CD4-positive, alpha-beta T cell treated with Interleukin-4 for 4 hours (primary cell): ENCODE results near the gene COQ8A.

Source experiments
- DNase-seq: peaks from one replicate; pipeline ENCODE4 v3.0.0-alpha.2; 2020

Gene COQ8A

GRCh38 chr1:226974544-226975258, 34.6 kb downstream of the COQ8A start:
- DNase-seq: no peak

GRCh38 chr1:226975259-226976250, 35.5 kb downstream of the COQ8A start:
- no peak for DNase-seq

- no peak for DNase-seq
Observed at GRCh38 chr1:226976276-226976977, 36.3 kb downstream of the COQ8A start.

GRCh38 chr1:226976978-226977642, 37.0 kb downstream of the COQ8A start:
- no peak for DNase-seq

GRCh38 chr1:226977643-226978431, 37.7 kb downstream of the COQ8A start:
- DNase-seq: no peak

GRCh38 chr1:226978432-226979114, 38.5 kb downstream of the COQ8A start:
- no peak for DNase-seq

- no peak for DNase-seq
Observed at GRCh38 chr1:226979115-226979516, 39.0 kb downstream of the COQ8A start.

GRCh38 chr1:226979517-226980121, 39.5 kb downstream of the COQ8A start:
- DNase-seq: no peak

GRCh38 chr1:226980122-226980560, 40.0 kb downstream of the COQ8A start:
- DNase-seq: no peak

- no peak for DNase-seq
Observed at GRCh38 chr1:226980565-226981385, 40.7 kb downstream of the COQ8A start.

- no peak for DNase-seq
Observed at GRCh38 chr1:226981386-226981817, 41.3 kb downstream of the COQ8A start.

GRCh38 chr1:226981838-226982237, 41.7 kb downstream of the COQ8A start:
- DNase-seq: no peak

GRCh38 chr1:226982451-226983177, 42.5 kb downstream of the COQ8A start:
- no peak for DNase-seq

GRCh38 chr1:226983247-226983991, 43.3 kb downstream of the COQ8A start:
- no peak for DNase-seq

GRCh38 chr1:226983992-226984364, 43.9 kb downstream of the COQ8A start:
- no peak for DNase-seq

GRCh38 chr1:226984521-226985238, 44.6 kb downstream of the COQ8A start:
- DNase-seq: no peak

GRCh38 chr1:226985239-226985838, 45.2 kb downstream of the COQ8A start:
- DNase-seq: no peak
